HUES64 (cell line): ENCODE results near the gene KRT28.
A peak's percentile ranks its signal among the peaks of the same experiment; 100 is the strongest.

Source experiments
- H3K27ac ChIP-seq: 2 replicates; pipeline ENCODE4 v1.7.0; 2013; ENCODE audit warnings: low read depth, low read length, inconsistent platforms
- H3K27me3 ChIP-seq: 2 replicates; pipeline ENCODE4 v1.6.1; 2013; ENCODE audit warnings: mild to moderate bottlenecking, low read length; ENCODE audit not compliant: insufficient read depth
- H3K36me3 ChIP-seq: 2 replicates; pipeline ENCODE4 v1.6.1; 2013; ENCODE audit warnings: mild to moderate bottlenecking, low read length; ENCODE audit not compliant: insufficient read depth
- H3K4me1 ChIP-seq: 2 replicates; pipeline ENCODE4 v1.6.1; 2013; ENCODE audit warnings: mild to moderate bottlenecking, low read length, moderate library complexity; ENCODE audit not compliant: insufficient read depth
- H3K4me3 ChIP-seq: 2 replicates; pipeline ENCODE4 v1.5.1; 2013; ENCODE audit warnings: mild to moderate bottlenecking, low read length, moderate library complexity
- H3K9ac ChIP-seq: 2 replicates; pipeline ENCODE4 v1.6.1; 2013; ENCODE audit warnings: mild to moderate bottlenecking, low read depth, low read length
- H3K9me3 ChIP-seq: 2 replicates; pipeline ENCODE4 v1.6.1; 2013; ENCODE audit warnings: low read depth, low read length; ENCODE audit not compliant: insufficient read depth
- WGBS: fragments of 150-250, 120-280 bp; methylation state at CpG from one replicate; pipeline ENCODE4 v1.1.7; 2013; ENCODE audit warnings: missing lambda C conversion rate; 5-methylcytosine and 5-hydroxymethylcytosine counted together

KRT28 gene

DNA sequence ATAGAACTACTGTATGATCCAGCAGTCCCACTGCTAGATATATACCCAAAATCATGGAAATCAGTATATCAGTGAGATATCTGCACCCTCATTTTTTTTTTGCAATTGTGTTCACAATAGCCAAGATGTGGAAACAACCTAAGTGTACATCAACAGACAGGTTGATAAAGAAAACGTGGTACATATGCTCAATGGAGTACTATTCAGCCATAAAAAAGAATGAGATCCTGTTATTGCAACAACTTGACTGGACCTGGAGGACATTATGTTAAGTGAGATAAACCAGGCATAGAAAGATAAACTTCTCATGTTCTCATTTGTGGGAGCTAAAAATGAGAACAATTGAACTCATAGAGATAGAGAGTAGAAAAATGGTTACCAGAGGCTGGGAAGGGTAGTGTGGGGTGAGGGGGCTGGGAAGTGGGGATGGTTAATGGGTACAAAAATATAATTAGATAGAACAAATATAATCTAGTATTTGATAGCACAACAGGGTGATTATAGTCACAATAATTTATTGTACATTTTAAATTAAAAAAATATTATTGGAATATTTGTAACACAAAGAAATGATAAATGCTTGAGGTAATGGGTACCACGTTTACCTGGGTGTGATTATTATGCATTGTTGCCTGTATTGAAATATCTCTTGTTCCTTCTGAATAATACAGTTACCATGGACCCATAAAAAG is 30.5 kb upstream of the KRT28 start:
- Histone ChIP-seq H3K4me3 (no peak overlapping the region), H3K9ac (no peak overlapping the region), H3K4me1 (peaks cover 4% of the 10 kb centered on the region; the same call in 1 of the 2 replicates), H3K27me3 (peaks cover 97% of the 10 kb centered on the region), H3K9me3 (no peaks in the 10 kb centered on the region), H3K36me3 (no peaks in the 10 kb centered on the region), H3K27ac (no peak overlapping the region)
- 100% methylated on average over 2 of the region's 2 CpGs for WGBS

DNA sequence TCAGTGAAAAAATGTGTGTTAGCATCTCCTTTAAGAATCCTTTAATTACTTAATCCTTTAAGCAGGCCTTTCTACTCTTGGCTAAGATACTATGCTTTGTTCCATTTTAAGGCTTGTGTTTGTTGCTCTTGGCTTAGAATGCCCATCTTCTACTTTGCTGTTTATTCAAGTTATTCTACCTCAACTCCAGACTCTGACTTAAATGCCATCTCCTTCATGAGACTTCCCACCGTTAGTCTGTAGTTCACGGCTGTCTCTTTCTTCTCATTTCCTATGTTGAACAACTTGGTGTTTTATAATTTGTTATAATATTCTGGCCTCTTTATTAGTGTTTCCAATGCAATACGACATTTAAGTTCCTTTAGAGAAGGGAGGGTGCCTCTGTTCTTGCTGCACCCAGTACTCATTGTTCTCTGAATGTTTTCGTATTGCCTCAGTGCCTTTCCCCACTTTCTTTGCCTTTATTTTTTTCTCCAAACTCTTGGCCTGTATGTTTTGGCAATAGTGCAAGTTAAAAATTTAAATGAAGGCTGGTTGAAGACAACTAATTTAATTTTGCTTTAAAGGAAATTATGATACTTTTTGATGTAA is 28.8 kb upstream of the KRT28 start:
- no peak overlapping the region for H3K27ac ChIP-seq
- no peaks in the 10 kb centered on the region for H3K9me3 ChIP-seq
- H3K27me3 ChIP-seq: peaks cover 94% of the 10 kb centered on the region
- H3K9ac ChIP-seq: no peak overlapping the region
- H3K4me3 ChIP-seq: no peak overlapping the region
- no peaks in the 10 kb centered on the region for H3K36me3 ChIP-seq
- WGBS: 96% methylated on average over 4 of the region's 4 CpGs
- H3K4me1 ChIP-seq: peaks cover 4% of the 10 kb centered on the region; the same call in 1 of the 2 replicates

- H3K27ac ChIP-seq: no peak overlapping the region
- H3K27me3 ChIP-seq: peaks cover 94% of the 10 kb centered on the region
- 79% methylated on average over 6 of the region's 7 CpGs for WGBS
- no peaks in the 10 kb centered on the region for H3K9me3 ChIP-seq
- no peaks in the 10 kb centered on the region for H3K36me3 ChIP-seq
- no peak overlapping the region for H3K9ac ChIP-seq
- no peak overlapping the region for H3K4me3 ChIP-seq
- H3K4me1 ChIP-seq: peaks cover 4% of the 10 kb centered on the region; the same call in 1 of the 2 replicates
These were observed 28.1 kb upstream of the KRT28 start for GRCh38 chr17:40827746-40828453.

DNA sequence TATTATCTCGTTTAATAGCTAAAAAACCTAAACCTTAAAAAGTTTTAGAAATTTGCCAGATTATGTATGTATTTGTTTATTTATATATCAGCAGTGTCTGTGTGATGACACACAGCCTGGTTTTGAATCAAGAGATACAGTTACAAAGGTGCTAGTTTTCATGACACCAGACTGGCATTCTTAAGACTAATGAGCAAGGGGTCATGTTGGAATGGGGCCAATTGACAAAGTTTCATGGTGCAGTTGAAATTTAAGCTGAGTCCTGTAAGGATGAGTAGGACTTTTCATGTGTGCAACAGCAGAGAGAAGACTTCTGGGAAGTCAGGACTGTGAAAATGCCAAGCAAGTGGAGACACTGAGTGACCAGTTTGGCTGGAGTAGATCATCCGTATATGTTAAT is 25.8 kb upstream of the KRT28 start:
- no peaks in the 10 kb centered on the region for H3K36me3 ChIP-seq
- no peaks in the 10 kb centered on the region for H3K9me3 ChIP-seq
- peaks cover 94% of the 10 kb centered on the region for H3K27me3 ChIP-seq
- 100% methylated on average over 1 of the region's 2 CpGs for WGBS
- H3K9ac ChIP-seq: no peak overlapping the region
- no peak overlapping the region for H3K4me3 ChIP-seq
- no peak overlapping the region for H3K27ac ChIP-seq
- no peaks in the 10 kb centered on the region for H3K4me1 ChIP-seq

- no peaks in the 10 kb centered on the region for H3K36me3 ChIP-seq
- peaks cover 93% of the 10 kb centered on the region for H3K27me3 ChIP-seq
- no peak overlapping the region for H3K27ac ChIP-seq
- no peak overlapping the region for H3K4me3 ChIP-seq
- no peaks in the 10 kb centered on the region for H3K4me1 ChIP-seq
- no peaks in the 10 kb centered on the region; the same call in 1 of the 2 replicates for H3K9me3 ChIP-seq
- no CpG with 5 or more reads among the region's 1 CpG for WGBS
- no peak overlapping the region for H3K9ac ChIP-seq
These were observed 24.5 kb upstream of the KRT28 start for GRCh38 chr17:40824015-40824832.

- Histone ChIP-seq H3K4me3 (no peak within 1 kb of the TSS), H3K9ac (no peak within 1 kb of the TSS), H3K4me1 (no peaks in the 10 kb centered on the region), H3K27ac (no peak within 1 kb of the TSS), H3K9me3 (no peaks in the 10 kb centered on the region; the same call in 1 of the 2 replicates), H3K36me3 (peaks cover 7% of the 10 kb centered on the region), H3K27me3 (peaks cover 74% of the 10 kb centered on the region)
- WGBS: 88% methylated on average over 7 of the region's 7 CpGs
These were observed 22.5 kb upstream of the KRT28 start, which contains the start of gene KRT10 for GRCh38 chr17:40822132-40822812. Gene KRT10, minus strand, starts transcription at chr17:40822614. Its CDS starts 29 bp downstream, at chr17:40822585.

DNA sequence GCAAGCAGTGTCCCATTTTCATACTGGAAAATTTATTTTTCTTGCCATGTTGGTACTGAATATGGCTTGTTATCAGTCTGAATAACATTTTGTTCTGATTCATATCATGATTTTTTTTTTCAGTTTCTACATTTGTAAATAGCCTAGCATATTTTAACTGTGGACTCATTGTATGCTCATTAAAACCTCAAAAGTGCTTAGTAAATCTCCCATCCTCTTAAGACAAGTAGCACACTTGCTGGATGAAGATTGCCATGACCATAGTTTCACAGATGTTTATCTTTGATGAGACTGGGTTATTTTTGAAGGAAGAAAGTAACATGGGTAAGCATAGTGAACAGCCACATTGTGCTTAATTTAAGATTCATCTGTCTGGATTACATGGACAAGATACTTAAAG is 21.8 kb upstream of the KRT28 start:
- Histone ChIP-seq H3K36me3 (peaks cover 10% of the 10 kb centered on the region), H3K9me3 (no peaks in the 10 kb centered on the region; the same call in 1 of the 2 replicates), H3K27ac (no peak overlapping the region), H3K4me1 (no peaks in the 10 kb centered on the region), H3K4me3 (no peak overlapping the region), H3K27me3 (peaks cover 67% of the 10 kb centered on the region), H3K9ac (no peak overlapping the region)

DNA sequence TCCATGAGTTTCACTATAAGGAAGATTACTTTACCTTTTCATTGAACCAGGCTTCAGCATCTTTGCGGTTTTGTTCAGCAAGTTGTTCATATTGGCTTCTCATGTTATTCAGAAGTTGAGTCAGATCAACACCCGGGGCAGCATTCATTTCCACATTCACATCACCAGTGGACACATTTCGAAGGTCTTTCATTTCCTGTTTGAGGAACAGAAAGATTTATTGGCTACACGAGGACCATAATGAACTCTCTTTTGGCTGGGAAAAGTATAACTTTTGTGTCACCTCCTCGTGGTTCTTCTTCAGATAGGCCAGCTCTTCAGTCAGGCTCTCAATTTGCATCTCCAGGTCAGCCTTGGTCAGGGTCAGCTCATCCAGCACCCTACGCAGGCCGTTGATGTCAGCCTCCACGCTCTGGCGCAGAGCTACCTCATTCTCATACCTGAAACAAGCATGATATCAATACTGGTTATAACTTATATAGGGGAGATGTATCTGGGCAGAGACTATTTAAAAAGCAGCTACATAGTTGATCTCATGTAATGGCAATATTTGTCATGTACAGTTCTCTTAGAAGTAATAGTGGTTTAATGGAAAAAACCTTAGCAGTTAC is 20.6 kb upstream of the KRT28 start:
- no peaks in the 10 kb centered on the region; the same call in 1 of the 2 replicates for H3K9me3 ChIP-seq
- H3K27ac ChIP-seq: no peak overlapping the region
- no peak overlapping the region for H3K4me3 ChIP-seq
- H3K36me3 ChIP-seq: peaks cover 10% of the 10 kb centered on the region
- WGBS: 95% methylated on average over 8 of the region's 9 CpGs
- H3K27me3 ChIP-seq: peaks cover 62% of the 10 kb centered on the region
- H3K9ac ChIP-seq: no peak overlapping the region
- H3K4me1 ChIP-seq: no peaks in the 10 kb centered on the region

- Histone ChIP-seq H3K9ac (no peak overlapping the region; the same call in 1 of the 2 replicates), H3K4me3 (peak overlapping the region; percentile 99)
These were observed 19.9 kb upstream of the KRT28 start for GRCh38 chr17:40819528-40820125.

More at GRCh38 chr17:40819528-40820125, 19.9 kb upstream of the KRT28 start:
- Histone ChIP-seq H3K36me3 (peaks cover 10% of the 10 kb centered on the region), H3K27me3 (peaks cover 61% of the 10 kb centered on the region), H3K27ac (peak overlapping the region; percentile 9; the same call in 1 of the 2 replicates), H3K4me1 (no peaks in the 10 kb centered on the region), H3K9me3 (no peaks in the 10 kb centered on the region; the same call in 1 of the 2 replicates)
- 70% methylated on average over 8 of the region's 9 CpGs for WGBS
